ENCODE data around the gene GPR158.

Gene GPR158

GRCh38 chr10:25504306-25504705 is 329.5 kb downstream of the GPR158 start:
- TF ChIP-seq ZFX (IDR thresholded peaks at IDR 0.05; ENCODE audit: borderline replicate concordance), result no peak
- TF ChIP-seq, protein P1, sequence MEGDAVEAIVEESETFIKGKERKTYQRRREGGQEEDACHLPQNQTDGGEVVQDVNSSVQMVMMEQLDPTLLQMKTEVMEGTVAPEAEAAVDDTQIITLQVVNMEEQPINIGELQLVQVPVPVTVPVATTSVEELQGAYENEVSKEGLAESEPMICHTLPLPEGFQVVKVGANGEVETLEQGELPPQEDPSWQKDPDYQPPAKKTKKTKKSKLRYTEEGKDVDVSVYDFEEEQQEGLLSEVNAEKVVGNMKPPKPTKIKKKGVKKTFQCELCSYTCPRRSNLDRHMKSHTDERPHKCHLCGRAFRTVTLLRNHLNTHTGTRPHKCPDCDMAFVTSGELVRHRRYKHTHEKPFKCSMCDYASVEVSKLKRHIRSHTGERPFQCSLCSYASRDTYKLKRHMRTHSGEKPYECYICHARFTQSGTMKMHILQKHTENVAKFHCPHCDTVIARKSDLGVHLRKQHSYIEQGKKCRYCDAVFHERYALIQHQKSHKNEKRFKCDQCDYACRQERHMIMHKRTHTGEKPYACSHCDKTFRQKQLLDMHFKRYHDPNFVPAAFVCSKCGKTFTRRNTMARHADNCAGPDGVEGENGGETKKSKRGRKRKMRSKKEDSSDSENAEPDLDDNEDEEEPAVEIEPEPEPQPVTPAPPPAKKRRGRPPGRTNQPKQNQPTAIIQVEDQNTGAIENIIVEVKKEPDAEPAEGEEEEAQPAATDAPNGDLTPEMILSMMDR (IDR thresholded peaks at IDR 0.05), result no peak
- no peak overlapping the region for H3K27ac ChIP-seq

GRCh38 chr10:25504838-25505237 is 330.0 kb downstream of the GPR158 start:
- no peak overlapping the region for H3K27ac ChIP-seq
- no peak for TF ChIP-seq ZFX (IDR thresholded peaks at IDR 0.05; ENCODE audit: borderline replicate concordance)
- TF ChIP-seq, protein P1 (IDR thresholded peaks at IDR 0.05), result no peak

DNA sequence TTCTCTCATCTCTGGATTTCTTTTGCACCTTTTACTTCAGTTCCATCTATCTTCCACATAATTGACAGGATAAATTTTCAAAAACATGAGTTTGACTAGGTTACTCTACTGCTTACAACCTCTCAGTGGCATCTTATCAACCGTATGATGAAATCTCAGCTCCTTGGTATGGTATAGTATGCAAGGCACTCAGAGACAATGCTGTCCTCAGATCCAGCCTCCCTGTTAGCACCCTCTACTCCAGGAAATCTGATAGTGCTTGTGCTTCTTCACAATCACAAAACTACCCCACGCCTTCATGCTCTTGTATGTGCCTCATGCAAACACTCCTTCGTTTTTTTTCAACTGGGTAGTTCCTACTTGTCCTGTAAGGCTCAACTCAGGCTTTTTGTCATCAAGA is 330.7 kb downstream of the GPR158 start:
- no peak for TF ChIP-seq ZFX (IDR thresholded peaks at IDR 0.05; ENCODE audit: borderline replicate concordance)
- TF ChIP-seq, protein P1 (IDR thresholded peaks at IDR 0.05), result no peak

DNA sequence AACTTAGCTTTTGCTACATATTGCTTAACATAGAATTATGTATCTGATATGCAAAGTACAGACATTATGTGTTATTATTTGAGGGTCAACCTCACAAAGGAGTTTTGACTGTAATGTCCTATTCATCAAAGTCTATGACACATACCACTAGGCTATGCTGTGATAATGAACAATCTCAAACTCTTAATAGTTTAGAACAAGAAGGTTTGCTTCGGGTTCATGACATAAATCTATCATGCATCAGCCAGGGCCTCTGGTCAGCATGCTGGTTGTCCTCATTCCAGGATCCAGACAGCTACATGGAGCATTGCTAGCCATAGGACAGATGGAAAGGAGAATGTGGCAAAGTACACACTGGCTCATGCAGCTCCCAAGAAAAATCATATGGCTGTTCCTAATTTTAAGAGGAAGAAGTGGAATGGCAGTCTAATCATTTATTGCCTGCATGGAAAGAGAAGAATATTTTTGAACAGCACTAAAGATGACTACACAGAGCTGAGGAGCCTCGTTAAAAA is 332.1 kb downstream of the GPR158 start:
- TF ChIP-seq ZFX (IDR thresholded peaks at IDR 0.05; ENCODE audit: borderline replicate concordance), result no peak
- H3K27ac ChIP-seq, result no peak overlapping the region

More for the DNA sequence above, 330.7 kb downstream of the GPR158 start:
- no peak overlapping the region for H3K27ac ChIP-seq

DNA sequence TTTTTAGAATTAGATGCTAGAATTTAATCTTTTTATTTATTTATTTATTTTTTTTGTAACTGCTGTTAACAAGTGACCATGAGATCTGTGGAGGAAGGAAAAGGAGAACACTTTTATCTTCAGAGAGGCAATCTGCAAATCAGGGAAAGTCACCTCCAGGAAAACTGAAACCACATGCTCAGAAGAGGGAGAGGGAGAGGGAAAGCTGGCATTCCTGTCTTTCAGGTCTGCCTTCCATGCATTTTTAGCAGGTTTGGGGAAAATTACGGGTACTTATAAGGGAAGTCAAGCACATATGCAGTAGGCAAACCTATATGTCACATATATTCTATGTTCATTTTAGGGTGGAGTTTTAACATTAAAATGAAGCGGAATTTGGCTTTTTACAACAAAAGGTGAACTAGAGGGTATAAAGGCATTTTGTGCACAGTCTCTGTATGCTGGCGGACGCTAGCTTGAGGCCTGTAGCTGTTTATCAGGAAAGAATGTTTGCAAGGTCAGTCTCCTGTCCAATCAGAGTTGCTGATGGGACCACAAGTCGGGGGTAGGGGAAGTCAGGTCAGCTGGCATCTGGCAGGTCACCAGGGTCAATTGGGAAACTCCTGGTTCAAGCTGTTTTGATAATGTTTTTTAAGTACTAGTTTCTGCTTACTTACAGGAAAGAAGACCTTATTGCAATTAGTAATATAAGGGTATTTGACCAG is 333.5 kb downstream of the GPR158 start:
- TF ChIP-seq ZFX (IDR thresholded peaks at IDR 0.05; ENCODE audit: borderline replicate concordance), result no peak
- TF ChIP-seq, protein P1 (IDR thresholded peaks at IDR 0.05), result no peak

GRCh38 chr10:25509151-25509550 is 334.4 kb downstream of the GPR158 start:
- H3K27ac ChIP-seq, result no peak overlapping the region
- no peak for TF ChIP-seq ZFX (IDR thresholded peaks at IDR 0.05; ENCODE audit: borderline replicate concordance)
- TF ChIP-seq, protein P1 (IDR thresholded peaks at IDR 0.05), result no peak

More for the DNA sequence above, 333.5 kb downstream of the GPR158 start:
- H3K27ac ChIP-seq, result no peak overlapping the region

GRCh38 chr10:25522294-25522693 is 347.5 kb downstream of the GPR158 start:
- no peak overlapping the region for H3K27ac ChIP-seq

More at GRCh38 chr10:25522294-25522693, 347.5 kb downstream of the GPR158 start:
- TF ChIP-seq, protein P1 (IDR thresholded peaks at IDR 0.05), result no peak
- no peak for TF ChIP-seq ZFX (IDR thresholded peaks at IDR 0.05; ENCODE audit: borderline replicate concordance)
